ENCODE results near the gene MCM8.

MCM8 gene

DNA sequence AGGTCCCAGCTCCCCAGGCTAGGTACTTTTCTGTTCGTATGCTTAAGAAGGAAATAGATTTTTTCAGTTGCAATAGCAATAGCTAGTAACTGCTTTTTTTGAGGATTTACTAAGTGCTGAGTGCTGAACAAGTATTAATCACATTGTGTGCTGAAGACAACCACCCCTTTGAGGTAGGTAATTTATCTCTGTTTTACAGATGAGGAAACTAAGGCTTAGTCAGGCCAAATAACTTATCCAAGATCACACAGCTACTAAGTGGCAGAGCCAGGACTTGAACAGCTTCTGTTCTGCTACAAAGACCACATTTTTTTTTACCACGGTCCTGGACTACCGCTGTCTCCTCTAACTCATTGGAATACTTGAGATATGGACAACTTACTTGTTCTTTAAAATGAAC lies 63.6 kb downstream of the MCM8 start:
- Histone ChIP-seq H4K91ac (ENCODE audit: low read depth, low read length, poor library complexity) (no peak overlapping the region), H3K4me3 (ENCODE audit: low read length in 2 of 2) (no peak overlapping the region), H3K14ac (ENCODE audit: low read length) (no peak overlapping the region), H2BK12ac (ENCODE audit: low read length) (no peak overlapping the region), H3K4me2 (ENCODE audit: insufficient read depth, low read length, poor library complexity, severe bottlenecking) (no peak overlapping the region), H4K8ac (ENCODE audit: low read depth, low read length) (no peak overlapping the region), H2AFZ (ENCODE audit: low read length) (no peak overlapping the region), H2BK120ac (ENCODE audit: low read depth, low read length) (no peak overlapping the region), H2AK5ac (ENCODE audit: low read depth, low read length) (no peak overlapping the region), H3K9ac (ENCODE audit: low read depth, low read length, poor library complexity) (no peak overlapping the region), H3K36me3 (replicated peaks in 1 of 2; ENCODE audit: control insufficient read depth in 2 of 2, insufficient read depth in 2 of 2, low read length in 2 of 2) (peaks cover 25 to 92% of the 10 kb centered on the region in 2 donors), H3K18ac (ENCODE audit: low read length) (no peak overlapping the region), H2BK5ac (ENCODE audit: low read length) (no peak overlapping the region), H3K4me1 (ENCODE audit: control insufficient read depth in 2 of 2, insufficient read depth in 1 of 2, low read depth in 1 of 2, low read length in 2 of 2) (no peaks in the 10 kb centered on the region), H3K4ac (ENCODE audit: low read length) (no peak overlapping the region), H3K27ac (replicated peaks; ENCODE audit: low read length) (no peak overlapping the region), H3K23ac (ENCODE audit: low read depth, low read length, poor library complexity) (no peak overlapping the region), H2BK15ac (ENCODE audit: low read length) (no peak overlapping the region), H3K9me3 (replicated peaks in 1 of 2; ENCODE audit: control insufficient read depth in 2 of 2, insufficient read depth in 1 of 2, low read depth in 1 of 2, low read length in 2 of 2) (no peaks in the 10 kb centered on the region), H3K27me3 (ENCODE audit: control insufficient read depth in 3 of 3, insufficient read depth in 3 of 3, low read depth in 1 of 3, low read length in 3 of 3) (peaks cover 0 to 3% (median 0%) of the 10 kb centered on the region in 3 experiments), H3K79me1 (ENCODE audit: low read depth, low read length) (no peaks in the 10 kb centered on the region)
- DNase-seq (ENCODE audit: low spot score): no peak
- WGBS, 2 donors (ENCODE audit: extremely low coverage in 2 of 2, insufficient read length in 2 of 2, insufficient replicate concordance in 1 of 2): no CpG with 5 or more reads among the region's 3 CpGs

DNA sequence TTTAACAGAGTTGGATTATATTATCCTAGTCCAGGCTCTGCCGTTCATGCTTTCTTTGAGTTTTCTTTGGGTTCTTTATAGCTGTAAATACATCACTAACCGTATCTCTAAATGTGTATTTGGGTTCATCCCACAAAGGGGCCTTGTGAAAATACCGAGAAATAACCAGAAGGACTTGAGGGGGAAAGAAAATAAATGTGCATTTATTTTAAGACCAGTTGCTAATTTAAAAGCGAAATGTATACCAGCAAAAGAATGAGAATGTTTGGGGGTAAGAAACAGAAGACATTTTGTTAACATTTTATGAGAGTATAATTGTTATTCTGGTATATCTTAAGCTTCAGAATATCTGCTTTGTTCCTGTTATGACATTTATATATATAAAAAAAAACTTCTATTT lies 64.5 kb downstream of the MCM8 start:
- Histone ChIP-seq H3K23ac (ENCODE audit: low read depth, low read length, poor library complexity) (no peak overlapping the region), H2BK15ac (ENCODE audit: low read length) (no peak overlapping the region), H3K79me1 (ENCODE audit: low read depth, low read length) (no peaks in the 10 kb centered on the region), H4K8ac (ENCODE audit: low read depth, low read length) (no peak overlapping the region), H2BK120ac (ENCODE audit: low read depth, low read length) (no peak overlapping the region), H2AFZ (ENCODE audit: low read length) (no peak overlapping the region), H3K18ac (ENCODE audit: low read length) (no peak overlapping the region), H3K36me3 (replicated peaks in 1 of 2; ENCODE audit: control insufficient read depth in 2 of 2, insufficient read depth in 2 of 2, low read length in 2 of 2) (peaks cover 25 to 93% of the 10 kb centered on the region in 2 donors), H3K4ac (ENCODE audit: low read length) (no peak overlapping the region), H3K4me1 (ENCODE audit: control insufficient read depth in 2 of 2, insufficient read depth in 1 of 2, low read depth in 1 of 2, low read length in 2 of 2) (no peaks in the 10 kb centered on the region), H3K27ac (replicated peaks; ENCODE audit: low read length) (no peak overlapping the region), H2BK5ac (ENCODE audit: low read length) (no peak overlapping the region), H2AK5ac (ENCODE audit: low read depth, low read length) (no peak overlapping the region), H2BK12ac (ENCODE audit: low read length) (no peak overlapping the region), H3K27me3 (ENCODE audit: control insufficient read depth in 3 of 3, insufficient read depth in 3 of 3, low read depth in 1 of 3, low read length in 3 of 3) (peaks cover 0 to 3% (median 0%) of the 10 kb centered on the region in 3 experiments), H4K91ac (ENCODE audit: low read depth, low read length, poor library complexity) (no peak overlapping the region), H3K4me3 (ENCODE audit: low read length in 2 of 2) (no peak overlapping the region), H3K4me2 (ENCODE audit: insufficient read depth, low read length, poor library complexity, severe bottlenecking) (no peak overlapping the region), H3K9me3 (replicated peaks in 1 of 2; ENCODE audit: control insufficient read depth in 2 of 2, insufficient read depth in 1 of 2, low read depth in 1 of 2, low read length in 2 of 2) (no peaks in the 10 kb centered on the region), H3K14ac (ENCODE audit: low read length) (no peak overlapping the region), H3K9ac (ENCODE audit: low read depth, low read length, poor library complexity) (no peak overlapping the region)
- WGBS, 2 donors (ENCODE audit: extremely low coverage in 2 of 2, insufficient read length in 2 of 2, insufficient replicate concordance in 1 of 2): no CpG with 5 or more reads among the region's 4 CpGs
- no peak for DNase-seq (ENCODE audit: low spot score)

DNA sequence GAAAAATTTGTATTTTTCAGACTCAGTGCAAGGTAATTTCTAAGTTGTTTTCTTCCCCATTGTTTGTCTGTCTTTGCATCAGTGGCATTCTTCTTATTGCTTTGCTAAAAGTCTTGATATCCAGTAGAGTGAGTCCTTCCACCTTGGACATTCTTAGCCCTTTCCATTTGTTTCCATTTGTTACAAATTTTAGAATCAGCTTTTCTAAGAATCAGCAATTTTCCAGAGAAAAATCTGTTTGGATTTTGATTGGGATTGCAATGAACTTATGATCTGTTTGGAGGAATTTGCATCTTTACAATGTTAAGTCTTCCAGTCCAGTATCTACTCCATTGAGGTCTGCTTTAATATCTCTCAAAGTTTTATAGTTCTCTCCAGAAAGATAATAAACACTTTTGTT lies 67.0 kb downstream of the MCM8 start:
- no peak overlapping the region for H3K4me3 ChIP-seq (ENCODE audit: low read length in 2 of 2)
- H3K14ac ChIP-seq (ENCODE audit: low read length): no peak overlapping the region
- peaks cover 16 to 88% of the 10 kb centered on the region in 2 donors for H3K36me3 ChIP-seq (replicated peaks in 1 of 2; ENCODE audit: control insufficient read depth in 2 of 2, insufficient read depth in 2 of 2, low read length in 2 of 2)
- H3K9me3 ChIP-seq (replicated peaks in 1 of 2; ENCODE audit: control insufficient read depth in 2 of 2, insufficient read depth in 1 of 2, low read depth in 1 of 2, low read length in 2 of 2): peaks cover 0 to 4% of the 10 kb centered on the region in 2 donors
- H2AFZ ChIP-seq (ENCODE audit: low read length): no peak overlapping the region
- peaks cover 0 to 3% (median 0%) of the 10 kb centered on the region in 3 experiments for H3K27me3 ChIP-seq (ENCODE audit: control insufficient read depth in 3 of 3, insufficient read depth in 3 of 3, low read depth in 1 of 3, low read length in 3 of 3)
- no peak overlapping the region for H3K23ac ChIP-seq (ENCODE audit: low read depth, low read length, poor library complexity)
- no peak overlapping the region for H4K91ac ChIP-seq (ENCODE audit: low read depth, low read length, poor library complexity)
- no peak overlapping the region for H3K27ac ChIP-seq (replicated peaks; ENCODE audit: low read length)
- H3K79me1 ChIP-seq (ENCODE audit: low read depth, low read length): no peaks in the 10 kb centered on the region
- no peaks in the 10 kb centered on the region for H3K4me1 ChIP-seq (ENCODE audit: control insufficient read depth in 2 of 2, insufficient read depth in 1 of 2, low read depth in 1 of 2, low read length in 2 of 2)
- H2BK12ac ChIP-seq (ENCODE audit: low read length): no peak overlapping the region
- no peak for DNase-seq (ENCODE audit: low spot score)
- no peak overlapping the region for H2BK5ac ChIP-seq (ENCODE audit: low read length)
- no peak overlapping the region for H2BK120ac ChIP-seq (ENCODE audit: low read depth, low read length)
- H3K4ac ChIP-seq (ENCODE audit: low read length): no peak overlapping the region
- H4K8ac ChIP-seq (ENCODE audit: low read depth, low read length): no peak overlapping the region
- no peak overlapping the region for H3K4me2 ChIP-seq (ENCODE audit: insufficient read depth, low read length, poor library complexity, severe bottlenecking)
- H3K18ac ChIP-seq (ENCODE audit: low read length): no peak overlapping the region
- H2AK5ac ChIP-seq (ENCODE audit: low read depth, low read length): no peak overlapping the region
- H2BK15ac ChIP-seq (ENCODE audit: low read length): no peak overlapping the region
- H3K9ac ChIP-seq (ENCODE audit: low read depth, low read length, poor library complexity): no peak overlapping the region

DNA sequence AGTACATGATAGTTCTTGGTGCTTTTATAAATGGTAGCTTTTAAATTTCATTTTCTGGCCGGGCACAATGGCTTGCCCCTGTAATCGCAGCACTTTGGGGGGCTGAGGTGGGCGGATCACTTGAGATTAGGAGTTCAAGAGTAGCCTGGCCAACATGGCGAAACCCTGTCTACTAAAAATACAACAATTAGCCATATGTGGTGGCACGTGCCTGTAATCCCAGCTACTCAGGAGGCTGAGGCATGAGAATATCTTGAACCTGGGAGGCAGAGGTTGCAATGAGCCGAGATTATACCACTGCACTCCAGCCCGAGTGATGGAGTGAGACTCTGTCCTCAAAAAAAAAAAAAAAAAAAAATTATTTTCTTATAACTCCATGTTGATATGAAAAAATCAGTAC lies 67.4 kb downstream of the MCM8 start:
- no peak overlapping the region for H3K4me2 ChIP-seq (ENCODE audit: insufficient read depth, low read length, poor library complexity, severe bottlenecking)
- H3K14ac ChIP-seq (ENCODE audit: low read length): no peak overlapping the region
- no peak overlapping the region for H2BK5ac ChIP-seq (ENCODE audit: low read length)
- H3K18ac ChIP-seq (ENCODE audit: low read length): no peak overlapping the region
- no peak overlapping the region for H3K27ac ChIP-seq (replicated peaks; ENCODE audit: low read length)
- H2AK5ac ChIP-seq (ENCODE audit: low read depth, low read length): no peak overlapping the region
- no peaks in the 10 kb centered on the region for H3K4me1 ChIP-seq (ENCODE audit: control insufficient read depth in 2 of 2, insufficient read depth in 1 of 2, low read depth in 1 of 2, low read length in 2 of 2)
- DNase-seq (ENCODE audit: low spot score): no peak
- H4K91ac ChIP-seq (ENCODE audit: low read depth, low read length, poor library complexity): no peak overlapping the region
- no peak overlapping the region for H3K4me3 ChIP-seq (ENCODE audit: low read length in 2 of 2)
- no peak overlapping the region for H2BK12ac ChIP-seq (ENCODE audit: low read length)
- H3K23ac ChIP-seq (ENCODE audit: low read depth, low read length, poor library complexity): no peak overlapping the region
- H3K4ac ChIP-seq (ENCODE audit: low read length): no peak overlapping the region
- H4K8ac ChIP-seq (ENCODE audit: low read depth, low read length): no peak overlapping the region
- H2BK15ac ChIP-seq (ENCODE audit: low read length): no peak overlapping the region
- H3K9ac ChIP-seq (ENCODE audit: low read depth, low read length, poor library complexity): no peak overlapping the region
- H3K79me1 ChIP-seq (ENCODE audit: low read depth, low read length): no peaks in the 10 kb centered on the region
- WGBS, 2 donors (ENCODE audit: extremely low coverage in 2 of 2, insufficient read length in 2 of 2, insufficient replicate concordance in 1 of 2): no CpG with 5 or more reads among the region's 7 CpGs
- peaks cover 0 to 5% of the 10 kb centered on the region in 2 donors for H3K9me3 ChIP-seq (replicated peaks in 1 of 2; ENCODE audit: control insufficient read depth in 2 of 2, insufficient read depth in 1 of 2, low read depth in 1 of 2, low read length in 2 of 2)
- no peak overlapping the region for H2BK120ac ChIP-seq (ENCODE audit: low read depth, low read length)
- peaks cover 12 to 88% of the 10 kb centered on the region in 2 donors for H3K36me3 ChIP-seq (replicated peaks in 1 of 2; ENCODE audit: control insufficient read depth in 2 of 2, insufficient read depth in 2 of 2, low read length in 2 of 2)
- H2AFZ ChIP-seq (ENCODE audit: low read length): no peak overlapping the region
- peaks cover 0 to 3% (median 0%) of the 10 kb centered on the region in 3 experiments for H3K27me3 ChIP-seq (ENCODE audit: control insufficient read depth in 3 of 3, insufficient read depth in 3 of 3, low read depth in 1 of 3, low read length in 3 of 3)
